ENCODE data around the gene PPM1K. TPM values are rescaled to one million over a fixed set of nuclear protein-coding genes. Genes with fewer than 3 reads are reported as not detected.

Gene PPM1K
- total RNA-seq, 1 donor from 2014 or later = 36.5 TPM

DNA sequence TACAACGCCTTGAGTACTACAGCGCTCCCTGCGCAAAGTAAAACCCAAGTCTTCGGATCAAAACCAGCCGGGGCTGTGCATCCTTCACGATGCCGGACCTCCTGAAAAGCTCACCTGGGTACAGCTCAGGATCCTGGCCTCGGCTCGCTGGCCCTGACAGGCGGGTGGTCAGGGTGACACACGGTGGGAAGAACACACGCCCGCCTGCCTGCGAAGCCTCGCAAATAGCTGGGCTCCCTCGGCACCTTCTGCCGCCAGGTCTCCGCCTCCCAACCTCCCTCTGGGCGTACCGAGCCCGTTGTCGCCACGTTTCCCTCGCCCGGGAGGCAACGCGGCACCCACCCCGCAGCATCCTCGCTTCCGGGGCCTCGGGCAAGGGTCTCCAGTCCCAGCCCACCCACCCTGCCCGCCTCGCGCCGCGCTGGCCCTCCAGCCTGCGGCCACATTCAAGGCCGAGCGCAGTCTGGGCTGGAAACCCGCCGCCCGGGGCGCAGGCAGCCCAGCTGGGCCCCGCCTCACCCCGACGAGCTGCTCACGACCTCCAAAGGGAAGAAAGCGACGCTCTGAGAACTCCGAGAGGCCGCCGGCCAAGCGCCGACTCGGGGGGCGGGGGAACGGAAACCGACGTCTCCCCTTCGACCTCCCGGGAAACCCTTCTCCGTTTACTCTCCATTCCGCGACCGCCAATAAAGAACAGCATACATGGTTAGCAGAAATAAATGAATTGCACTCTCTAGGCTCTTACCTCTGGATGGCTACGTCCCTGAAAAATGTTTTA, 511 bp downstream of the PPM1K start:
- TF ChIP-seq, protein P1, sequence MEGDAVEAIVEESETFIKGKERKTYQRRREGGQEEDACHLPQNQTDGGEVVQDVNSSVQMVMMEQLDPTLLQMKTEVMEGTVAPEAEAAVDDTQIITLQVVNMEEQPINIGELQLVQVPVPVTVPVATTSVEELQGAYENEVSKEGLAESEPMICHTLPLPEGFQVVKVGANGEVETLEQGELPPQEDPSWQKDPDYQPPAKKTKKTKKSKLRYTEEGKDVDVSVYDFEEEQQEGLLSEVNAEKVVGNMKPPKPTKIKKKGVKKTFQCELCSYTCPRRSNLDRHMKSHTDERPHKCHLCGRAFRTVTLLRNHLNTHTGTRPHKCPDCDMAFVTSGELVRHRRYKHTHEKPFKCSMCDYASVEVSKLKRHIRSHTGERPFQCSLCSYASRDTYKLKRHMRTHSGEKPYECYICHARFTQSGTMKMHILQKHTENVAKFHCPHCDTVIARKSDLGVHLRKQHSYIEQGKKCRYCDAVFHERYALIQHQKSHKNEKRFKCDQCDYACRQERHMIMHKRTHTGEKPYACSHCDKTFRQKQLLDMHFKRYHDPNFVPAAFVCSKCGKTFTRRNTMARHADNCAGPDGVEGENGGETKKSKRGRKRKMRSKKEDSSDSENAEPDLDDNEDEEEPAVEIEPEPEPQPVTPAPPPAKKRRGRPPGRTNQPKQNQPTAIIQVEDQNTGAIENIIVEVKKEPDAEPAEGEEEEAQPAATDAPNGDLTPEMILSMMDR (IDR thresholded peaks at IDR 0.05) = no peak
- Histone ChIP-seq H3K4me1 (peaks cover 25% of the 10 kb centered on the region), H3K4me3 (peak overlapping the region; percentile 80), H3K36me3 (no peaks in the 10 kb centered on the region), H3K27me3 (ENCODE audit: low read depth) (no peaks in the 10 kb centered on the region), H3K27ac (peak overlapping the region; percentile 98), H3K9me3 (no peaks in the 10 kb centered on the region)
- intact Hi-C loops (cut with DNase I) = no loop called here
- peak; percentile 76 for DNase-seq
- peak; percentile 72 to 79 for ATAC-seq

DNA sequence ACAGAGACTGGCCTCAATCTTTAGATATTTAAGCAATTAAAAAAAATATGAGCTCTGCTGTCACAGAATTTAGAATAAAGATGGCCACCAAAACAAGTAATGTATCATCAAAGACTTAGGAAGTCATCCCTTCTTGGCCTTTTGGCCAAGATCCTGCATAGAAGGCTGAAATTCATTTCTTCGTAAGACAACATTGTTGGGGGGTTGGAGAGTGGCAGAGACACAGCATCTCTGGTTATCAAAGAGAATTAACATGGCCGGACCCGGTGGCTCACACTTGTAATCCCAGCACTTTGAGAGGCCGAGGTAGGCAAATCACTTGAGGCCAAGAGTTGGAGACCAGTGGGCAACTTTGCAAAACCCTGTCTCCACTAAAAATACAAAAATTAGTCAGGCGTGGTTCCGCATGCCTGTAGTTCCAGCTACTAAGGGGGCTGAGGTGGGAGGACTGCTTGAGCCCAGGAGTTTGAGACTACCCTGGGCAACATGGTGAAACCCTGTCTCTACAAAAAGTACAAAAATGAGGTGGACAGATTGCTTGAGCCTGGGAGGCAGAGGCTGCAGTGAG, 4.0 kb downstream of the PPM1K start:
- Histone ChIP-seq H3K36me3 (no peaks in the 10 kb centered on the region), H3K4me1 (peaks cover 27% of the 10 kb centered on the region), H3K27me3 (ENCODE audit: low read depth) (no peaks in the 10 kb centered on the region), H3K27ac (no peak overlapping the region), H3K4me3 (no peak overlapping the region), H3K9me3 (no peaks in the 10 kb centered on the region)
- TF ChIP-seq, protein P1 (IDR thresholded peaks at IDR 0.05) = no peak
- ATAC-seq (no peak), DNase-seq (no peak)
- intact Hi-C loops (cut with DNase I) = no loop called here

DNA sequence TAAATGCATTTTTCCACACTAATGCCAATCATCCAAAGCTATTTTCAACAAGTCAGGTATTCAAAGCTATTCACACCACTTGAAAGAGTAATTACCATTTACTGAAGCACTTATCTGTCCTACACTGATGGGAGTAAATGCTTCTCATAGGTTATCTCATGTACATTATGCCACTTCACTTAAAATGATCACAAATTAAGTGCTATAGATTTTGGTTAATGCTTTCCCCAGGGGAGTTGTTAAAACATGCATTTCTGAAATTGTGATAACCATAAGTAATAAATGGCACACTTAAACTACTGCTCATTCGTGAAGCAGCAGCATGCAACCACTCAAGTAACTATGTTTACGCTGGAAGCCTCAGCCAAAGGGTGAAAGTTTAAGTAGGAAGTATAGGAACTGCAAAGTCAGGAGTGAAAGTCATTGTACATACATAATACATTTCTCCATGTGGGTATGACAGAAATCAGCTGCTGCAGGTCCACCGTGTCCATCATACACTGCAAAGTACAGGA, 6.6 kb downstream of the PPM1K start:
- Histone ChIP-seq H3K4me3 (no peak overlapping the region), H3K9me3 (no peaks in the 10 kb centered on the region), H3K4me1 (peaks cover 17% of the 10 kb centered on the region), H3K27ac (no peak overlapping the region), H3K36me3 (no peaks in the 10 kb centered on the region), H3K27me3 (ENCODE audit: low read depth) (no peaks in the 10 kb centered on the region)
- TF ChIP-seq, protein P1 (IDR thresholded peaks at IDR 0.05) = no peak
- intact Hi-C loops (cut with DNase I) = no loop called here
- no peak for DNase-seq
- ATAC-seq = no peak

DNA sequence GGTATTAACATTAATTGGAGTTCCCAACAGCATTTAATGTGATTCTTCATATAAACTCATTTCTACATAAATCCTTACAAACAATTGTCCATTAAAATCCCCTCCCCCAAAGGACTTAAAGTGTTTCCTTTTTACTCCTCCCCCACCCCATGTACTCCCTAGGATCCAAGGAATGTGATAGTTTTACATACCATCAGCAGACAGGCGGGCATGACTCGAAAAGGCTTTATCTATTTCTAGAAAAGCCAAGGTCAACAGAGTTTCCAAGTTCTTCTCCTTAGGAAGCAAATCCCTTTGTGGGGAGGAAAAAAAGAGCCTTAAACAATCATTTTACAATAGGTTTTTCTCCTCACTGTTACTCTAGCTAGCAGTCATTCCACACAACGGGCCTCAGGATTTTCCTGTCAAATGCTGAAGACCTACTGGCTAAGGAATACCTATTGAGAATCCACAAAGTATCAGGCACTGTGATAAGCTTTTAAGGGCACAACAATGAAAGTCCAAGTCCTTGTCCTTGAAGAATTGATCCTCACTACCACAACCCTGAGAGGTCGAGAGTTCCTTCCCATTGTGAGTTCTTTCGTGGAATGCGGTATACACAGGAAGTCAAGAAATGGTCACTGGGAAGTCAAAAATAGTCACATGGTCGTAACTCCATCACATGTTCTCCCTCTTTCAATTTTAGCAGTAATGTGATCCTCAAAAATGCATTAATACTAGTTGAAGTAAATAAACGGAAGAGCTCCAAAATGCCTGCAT, 7.2 kb downstream of the PPM1K start:
- Histone ChIP-seq H3K27ac (no peak overlapping the region), H3K4me1 (peaks cover 11% of the 10 kb centered on the region), H3K36me3 (peaks cover under 1% of the 10 kb centered on the region), H3K9me3 (no peaks in the 10 kb centered on the region), H3K4me3 (no peak overlapping the region), H3K27me3 (ENCODE audit: low read depth) (no peaks in the 10 kb centered on the region)
- TF ChIP-seq, protein P1 (IDR thresholded peaks at IDR 0.05) = no peak
- intact Hi-C loops (cut with DNase I) = no loop called here
- DNase-seq (no peak), ATAC-seq (no peak)

DNA sequence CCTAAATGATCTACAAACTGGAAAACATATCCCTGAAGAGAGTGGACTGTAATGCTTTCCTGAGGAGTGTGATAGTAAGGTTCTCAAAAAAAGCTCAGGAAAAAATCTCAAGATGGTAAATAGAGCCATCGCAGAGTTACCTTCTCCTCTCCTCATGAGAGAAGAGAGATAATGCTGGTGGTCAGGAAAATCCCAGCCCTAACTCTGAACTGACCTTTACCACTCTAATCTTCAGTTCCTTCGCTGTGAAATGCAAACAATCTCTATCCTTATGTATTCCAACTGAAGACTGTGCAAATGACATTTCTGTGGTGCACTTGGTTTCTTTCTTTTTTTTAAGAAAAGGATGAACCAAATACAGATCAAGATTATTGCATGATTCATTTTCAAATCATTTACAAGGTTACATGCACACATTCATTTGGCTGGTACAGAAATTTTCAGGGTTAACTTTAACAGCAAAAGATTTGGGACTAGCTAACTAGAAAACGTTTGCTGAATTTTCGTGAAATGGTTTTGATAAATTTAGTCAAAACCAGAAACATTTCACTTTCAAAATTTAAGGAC, 8.3 kb downstream of the PPM1K start:
- DNase-seq = no peak
- Histone ChIP-seq H3K27ac (no peak overlapping the region), H3K36me3 (peaks cover 7% of the 10 kb centered on the region), H3K9me3 (no peaks in the 10 kb centered on the region), H3K4me1 (peaks cover 5% of the 10 kb centered on the region), H3K4me3 (no peak overlapping the region), H3K27me3 (ENCODE audit: low read depth) (no peaks in the 10 kb centered on the region)
- intact Hi-C loops (cut with DNase I) = no loop called here
- TF ChIP-seq, protein P1 (IDR thresholded peaks at IDR 0.05) = no peak
- no peak for ATAC-seq
